Endothelial cell of umbilical vein (primary cell): Measurements from ENCODE around the gene NHSL2. TPM values are rescaled to one million over a fixed set of nuclear protein-coding genes. Genes with fewer than 3 reads are reported as not detected.

Experiments used
- BruUV-seq: library from RNA; stranded (reverse); fragments of 400-500 nt; replicated peaks from 2 replicates; lab custom pipeline; 2021; lab: Mats Ljungman, UMichigan
- CTCF ChIA-PET: fragments of 300-600, 350-600 bp; sonication (Branson Sonifier 250); formaldehyde crosslinking; loops from one replicate; lab custom pipeline; 2021; ENCODE audit warnings: antibody characterized with exemption, inconsistent platforms; lab: Charles Lee
- POLR2A ChIA-PET: fragments of 300-600, 350-600 bp; sonication (Branson Sonifier 250); formaldehyde crosslinking; loops from one replicate; lab custom pipeline; 2021; ENCODE audit warnings: antibody characterized with exemption, inconsistent platforms; lab: Charles Lee
- DNase-seq: peaks from one replicate; pipeline ENCODE4 v3.0.0-alpha.2; 2011; ENCODE audit warnings: low read depth, low spot score
- FAIRE-seq: peaks from 2 replicates; lab custom pipeline; 2011; peaks lifted over from hg19 to GRCh38; lab: Jason Lieb, UNC
- H2AFZ ChIP-seq: 2 replicates; pipeline ENCODE4 v1.6.0; 2012; ENCODE audit warnings: low read depth, low read length, control low read depth, inconsistent platforms
- H3K27ac ChIP-seq: 2 replicates; pipeline ENCODE4 v1.5.1; 2011; ENCODE audit warnings: low read depth, mild to moderate bottlenecking, control low read depth, low read length, moderate library complexity; ENCODE audit not compliant: insufficient read depth
- H3K27me3 ChIP-seq, 2 experiments: 2 replicates each; pipeline versions ENCODE4 v1.6.0 to v1.6.1; 2011; ENCODE audit warnings: low read length in 2 of 2, mixed read lengths in 1 of 2; ENCODE audit not compliant: control insufficient read depth in 2 of 2, insufficient read depth in 2 of 2
- H3K36me3 ChIP-seq, 2 experiments: 2 replicates in 1 of 2; 3 replicates in 1 of 2; pipeline ENCODE4 v1.5.1; 2011; ENCODE audit warnings: low read length in 2 of 2, mild to moderate bottlenecking in 1 of 2, moderate library complexity in 1 of 2; ENCODE audit not compliant: control insufficient read depth in 2 of 2, insufficient read depth in 2 of 2; ENCODE audit errors: extremely low read depth in 1 of 2
- H3K4me1 ChIP-seq: 3 replicates; pipeline ENCODE4 v1.5.1; 2011; ENCODE audit warnings: mild to moderate bottlenecking, low read length; ENCODE audit not compliant: control insufficient read depth, insufficient read depth; ENCODE audit errors: extremely low read depth
- H3K4me2 ChIP-seq: 2 replicates; pipeline ENCODE4 v1.6.1; 2011; ENCODE audit warnings: low read length, control low read depth, mixed read lengths; ENCODE audit not compliant: insufficient read depth
- H3K4me3 ChIP-seq, 3 experiments: fragments of 200-600 bp in 1 of 3; sonication (generic), shearing (Covaris generic) in 1 of 3; replicated peaks in 1 of 3; 2 replicates each; pipeline ENCODE4 v1.5.1; 2011 to 2016; ENCODE audit warnings: control low read depth in 3 of 3, low read length in 3 of 3, mild to moderate bottlenecking in 2 of 3, inconsistent platforms in 1 of 3, low read depth in 1 of 3, moderate library complexity in 1 of 3; ENCODE audit not compliant: insufficient read depth in 1 of 3
- H3K79me2 ChIP-seq: 2 replicates; pipeline ENCODE4 v1.6.0; 2012; ENCODE audit warnings: low read length, inconsistent platforms; ENCODE audit not compliant: control insufficient read depth, insufficient read depth
- H3K9ac ChIP-seq: replicated peaks from 2 replicates; pipeline ENCODE3; 2011; ENCODE audit warnings: low read length, control low read depth; ENCODE audit not compliant: insufficient read depth; ENCODE audit errors: extremely low read depth
- H3K9me1 ChIP-seq: replicated peaks from 3 replicates; pipeline ENCODE4 v1.6.0; 2011; ENCODE audit warnings: mild to moderate bottlenecking, low read length; ENCODE audit not compliant: control insufficient read depth, insufficient read depth; ENCODE audit errors: extremely low read depth
- H3K9me3 ChIP-seq: replicated peaks from 2 replicates; pipeline ENCODE4 v1.5.1; 2012; ENCODE audit warnings: low read length, inconsistent platforms; ENCODE audit not compliant: control insufficient read depth, insufficient read depth
- H4K20me1 ChIP-seq: replicated peaks from 2 replicates; pipeline ENCODE3; 2011; ENCODE audit warnings: mild to moderate bottlenecking, low read length; ENCODE audit not compliant: control insufficient read depth, insufficient read depth; ENCODE audit errors: extremely low read depth
- EZH2 ChIP-seq: IDR thresholded peaks from 2 replicates; pipeline ENCODE4 v1.6.1; 2012; ENCODE audit warnings: borderline replicate concordance, low read depth, mild to moderate bottlenecking, moderate library complexity, low read length, inconsistent platforms; ENCODE audit not compliant: severe bottlenecking
- FOS ChIP-seq: IDR thresholded peaks from 2 replicates; pipeline ENCODE4 v1.6.1; 2011; ENCODE audit warnings: mild to moderate bottlenecking, low read length, moderate library complexity, borderline replicate concordance; ENCODE audit not compliant: insufficient read depth
- GATA2 ChIP-seq: IDR thresholded peaks from 2 replicates; pipeline ENCODE4 v1.7.0; 2011; ENCODE audit warnings: low read depth, mild to moderate bottlenecking, moderate library complexity, mixed read lengths, low read length; ENCODE audit not compliant: insufficient read length, insufficient read depth
- JUN ChIP-seq: IDR thresholded peaks from 2 replicates; pipeline ENCODE4 v1.6.1; 2011; ENCODE audit warnings: borderline replicate concordance, low read depth; ENCODE audit not compliant: insufficient read length, insufficient read depth
- MYC ChIP-seq: IDR thresholded peaks from one replicate; pipeline ENCODE4 v1.6.1; 2011; ENCODE audit warnings: mild to moderate bottlenecking, low read depth, low read length
- POLR2A ChIP-seq: IDR thresholded peaks from 2 replicates; pipeline ENCODE4 v1.6.1; 2012; ENCODE audit warnings: low read depth, mild to moderate bottlenecking, control low read depth, low read length
- POLR2AphosphoS5 ChIP-seq: IDR thresholded peaks from 2 replicates; pipeline ENCODE4 v1.6.1; 2012; ENCODE audit warnings: low read depth, mild to moderate bottlenecking, control low read depth, low read length, moderate library complexity; ENCODE audit not compliant: insufficient read depth
- dilution Hi-C: fragments of 300-500 bp; cut with MboI; formaldehyde crosslinking; loops from one replicate; pipeline ENCODE4 v1.15.0; 2019; ENCODE audit warnings: low sequenced_read_pairs; ENCODE audit not compliant: extremely low pct_ligation_motif_present
- intact Hi-C: fragments of 100-400 bp; cut with micrococcal nuclease; formaldehyde crosslinking; loops from one replicate; pipeline ENCODE4 v1.10.0; 2022
- polyA plus RNA-seq, 4 experiments: library from polyadenylated mRNA; depleted of rRNA in 3 of 4; stranded (reverse) in 3 of 4; unstranded in 1 of 4; fragments of >200 nt; gene quantifications; 2 replicates each; pipeline versions ENCODE4 v1.2.1 to v1.2.3, GENCODE V29; 2011 to 2012; ENCODE audit warnings: missing spikeins in 1 of 4
- total RNA-seq: library from RNA; stranded (reverse); gene quantifications from 2 replicates; pipeline ENCODE4 v1.2.3, GENCODE V29; 2021
- TF ChIP-seq, protein P1 (sequence below): IDR thresholded peaks from 2 replicates; pipeline ENCODE4 v1.6.1; 2011; ENCODE audit not compliant: insufficient read depth, insufficient read length
- TF ChIP-seq, protein P2 (sequence below), 2 donors: IDR thresholded peaks; 1 replicate in 1 of 2; 2 replicates in 1 of 2; pipeline ENCODE4 v1.5.1; 2011; ENCODE audit warnings: low read length in 2 of 2, mild to moderate bottlenecking in 2 of 2, moderate library complexity in 2 of 2, control low read depth in 1 of 2, inconsistent platforms in 1 of 2, low read depth in 1 of 2; ENCODE audit not compliant: insufficient read depth in 1 of 2; ENCODE audit errors: extremely low read depth in 1 of 2

Gene NHSL2
- total and polyA plus RNA-seq, 2 donors (not counting 3 experiments of a cell fraction or from before 2014, with no cell fraction given), result 23.5 to 49.9 TPM

DNA sequence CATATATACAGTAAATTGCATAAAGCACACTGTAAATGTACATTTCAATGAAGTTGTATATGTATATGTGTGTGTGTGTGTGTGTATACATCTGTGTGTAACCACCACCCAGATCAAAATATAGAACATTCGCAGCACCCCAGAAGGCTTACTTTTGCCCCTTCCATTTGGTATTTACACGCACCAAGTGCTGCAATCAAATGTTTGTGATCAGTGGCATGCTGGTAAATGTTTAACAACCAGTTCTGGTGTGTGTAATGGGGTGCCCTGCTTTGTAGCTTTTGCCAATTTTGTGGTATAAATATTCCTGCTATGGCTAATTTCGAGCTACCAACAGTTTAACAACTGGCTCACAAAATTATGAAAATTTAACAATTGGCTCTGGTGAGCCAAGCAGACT lies 119.8 kb downstream of the NHSL2 start:
- Histone ChIP-seq H3K79me2 (no peaks in the 10 kb centered on the region), H3K9me1 (no peaks in the 10 kb centered on the region), H2AFZ (no peak overlapping the region), H3K4me2 (no peak overlapping the region), H3K4me1 (peaks cover 23% of the 10 kb centered on the region), H3K9ac (no peak overlapping the region), H3K36me3 (no peaks in the 10 kb centered on the region), H3K9me3 (no peaks in the 10 kb centered on the region), H3K27me3 (no peaks in the 10 kb centered on the region), H3K4me3 (no peak overlapping the region), H3K27ac (no peak overlapping the region), H4K20me1 (no peaks in the 10 kb centered on the region)
- ChIA-PET POLR2A (interaction anchor here (0.7 to 1.3 kb wide), 5 partner anchors 15 to 96 kb away, joined by 3 to 6 read pairs (median 5); no protein-coding TSS in a partner anchor), CTCF (interaction anchor here (1.0 to 2.4 kb wide), 7 partner anchors 9 to 96 kb away, joined by 3 to 12 read pairs (median 9); no protein-coding TSS in a partner anchor)
- DNase-seq, result no peak
- dilution Hi-C loops (no loop called here), intact Hi-C loops (loop anchor here (1.0 kb wide), 2 partner anchors 16 to 49 kb away; no protein-coding TSS in a partner anchor)
- BruUV-seq, result no TSS peak
- TF ChIP-seq POLR2A, result no peak
- no peak for TF ChIP-seq EZH2
- TF ChIP-seq, protein P1, sequence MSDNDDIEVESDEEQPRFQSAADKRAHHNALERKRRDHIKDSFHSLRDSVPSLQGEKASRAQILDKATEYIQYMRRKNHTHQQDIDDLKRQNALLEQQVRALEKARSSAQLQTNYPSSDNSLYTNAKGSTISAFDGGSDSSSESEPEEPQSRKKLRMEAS, result no peak
- no peak for TF ChIP-seq MYC
- no peak for TF ChIP-seq JUN
- TF ChIP-seq, protein P2, sequence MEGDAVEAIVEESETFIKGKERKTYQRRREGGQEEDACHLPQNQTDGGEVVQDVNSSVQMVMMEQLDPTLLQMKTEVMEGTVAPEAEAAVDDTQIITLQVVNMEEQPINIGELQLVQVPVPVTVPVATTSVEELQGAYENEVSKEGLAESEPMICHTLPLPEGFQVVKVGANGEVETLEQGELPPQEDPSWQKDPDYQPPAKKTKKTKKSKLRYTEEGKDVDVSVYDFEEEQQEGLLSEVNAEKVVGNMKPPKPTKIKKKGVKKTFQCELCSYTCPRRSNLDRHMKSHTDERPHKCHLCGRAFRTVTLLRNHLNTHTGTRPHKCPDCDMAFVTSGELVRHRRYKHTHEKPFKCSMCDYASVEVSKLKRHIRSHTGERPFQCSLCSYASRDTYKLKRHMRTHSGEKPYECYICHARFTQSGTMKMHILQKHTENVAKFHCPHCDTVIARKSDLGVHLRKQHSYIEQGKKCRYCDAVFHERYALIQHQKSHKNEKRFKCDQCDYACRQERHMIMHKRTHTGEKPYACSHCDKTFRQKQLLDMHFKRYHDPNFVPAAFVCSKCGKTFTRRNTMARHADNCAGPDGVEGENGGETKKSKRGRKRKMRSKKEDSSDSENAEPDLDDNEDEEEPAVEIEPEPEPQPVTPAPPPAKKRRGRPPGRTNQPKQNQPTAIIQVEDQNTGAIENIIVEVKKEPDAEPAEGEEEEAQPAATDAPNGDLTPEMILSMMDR (IDR thresholded peaks at IDR 0.05; ENCODE audit: extremely low read depth in 1 of 2, insufficient read depth in 1 of 2, low read depth in 1 of 2, low read length in 2 of 2), result no peak
- no peak for TF ChIP-seq GATA2
- no peak for TF ChIP-seq POLR2AphosphoS5
- TF ChIP-seq FOS, result no peak
- no peak for FAIRE-seq
